GM12892 (cell line): ENCODE data around the gene SORBS2.

ENCODE experiments used
- POLR2A ChIP-seq: IDR thresholded peaks from 2 replicates; pipeline ENCODE4 v1.6.1; 2011; ENCODE audit warnings: low read depth, low read length, control low read depth
- TAF1 ChIP-seq: IDR thresholded peaks from 2 replicates; pipeline ENCODE4 v1.6.1; 2011; ENCODE audit warnings: low read depth, mild to moderate bottlenecking, control low read depth, low read length, borderline replicate concordance

- TF ChIP-seq TAF1, result no peak
- no peak for TF ChIP-seq POLR2A
Measured at GRCh38 chr4:185576962-185577950, 234.7 kb downstream of the SORBS2 start.
